H9 (cell line): ENCODE data around the gene TRIM65. TPM values are rescaled to one million over a fixed set of nuclear protein-coding genes. Genes with fewer than 3 reads are reported as not detected.

ENCODE experiments used
- DNase-seq: peaks from one replicate; pipeline ENCODE4 v3.0.0-alpha.2; 2017
- H2AFZ ChIP-seq: one replicate; pipeline ENCODE4 v1.6.1; 2013; ENCODE audit warnings: mild to moderate bottlenecking, low read length, control low read depth, moderate library complexity
- H2AK5ac ChIP-seq: 2 replicates; pipeline ENCODE4 v1.6.1; 2013; ENCODE audit warnings: low read length, control low read depth, mixed read lengths; ENCODE audit not compliant: insufficient read length
- H2BK120ac ChIP-seq: one replicate; pipeline ENCODE4 v1.6.1; 2013; ENCODE audit warnings: low read depth, mild to moderate bottlenecking, low read length, control low read depth, inconsistent platforms; ENCODE audit not compliant: poor library complexity, severe bottlenecking
- H2BK12ac ChIP-seq: 2 replicates; pipeline ENCODE4 v1.6.1; 2013; ENCODE audit warnings: low read length, control low read depth, mixed read lengths, low read depth; ENCODE audit not compliant: insufficient read length
- H2BK15ac ChIP-seq: 2 replicates; pipeline ENCODE4 v1.6.1; 2013; ENCODE audit warnings: low read depth, low read length, control low read depth
- H2BK20ac ChIP-seq: one replicate; pipeline ENCODE4 v1.6.1; 2013; ENCODE audit warnings: low read depth, mild to moderate bottlenecking, low read length, control low read depth, inconsistent platforms; ENCODE audit not compliant: poor library complexity, severe bottlenecking
- H2BK5ac ChIP-seq: 2 replicates; pipeline ENCODE4 v1.6.1; 2013; ENCODE audit warnings: low read length, control low read depth, mixed read lengths; ENCODE audit not compliant: insufficient read length
- H3K14ac ChIP-seq: 2 replicates; pipeline ENCODE4 v1.6.1; 2013; ENCODE audit warnings: low read length, control low read depth; ENCODE audit not compliant: insufficient read depth
- H3K18ac ChIP-seq: 2 replicates; pipeline ENCODE4 v1.6.1; 2013; ENCODE audit warnings: low read depth, mild to moderate bottlenecking, mixed read lengths, low read length, control low read depth; ENCODE audit not compliant: insufficient read length
- H3K23ac ChIP-seq: 2 replicates; pipeline ENCODE4 v1.6.1; 2013; ENCODE audit warnings: low read length, control low read depth, mixed read lengths, low read depth; ENCODE audit not compliant: insufficient read length
- H3K23me2 ChIP-seq: 2 replicates; pipeline ENCODE4 v1.6.1; 2013; ENCODE audit warnings: low read depth, mild to moderate bottlenecking, mixed read lengths, low read length, control low read depth; ENCODE audit not compliant: insufficient read length, poor library complexity, severe bottlenecking
- H3K27ac ChIP-seq: 2 replicates; pipeline ENCODE4 v1.5.1; 2013; ENCODE audit warnings: low read length, control low read depth, mixed read lengths, low read depth; ENCODE audit not compliant: insufficient read length
- H3K27me3 ChIP-seq: 2 replicates; pipeline ENCODE4 v1.6.1; 2013; ENCODE audit warnings: low read length, control low read depth, inconsistent platforms; ENCODE audit not compliant: insufficient read depth
- H3K4ac ChIP-seq: 2 replicates; pipeline ENCODE4 v1.6.1; 2013; ENCODE audit warnings: low read depth, mild to moderate bottlenecking, control low read depth, inconsistent platforms, low read length, moderate library complexity
- H3K4me1 ChIP-seq: 2 replicates; pipeline ENCODE4 v1.6.1; 2013; ENCODE audit warnings: low read length, control low read depth, inconsistent platforms; ENCODE audit not compliant: insufficient read depth
- H3K4me2 ChIP-seq: 2 replicates; pipeline ENCODE4 v1.6.1; 2013; ENCODE audit warnings: low read length, control low read depth, mixed read lengths; ENCODE audit not compliant: insufficient read length, insufficient read depth
- H3K56ac ChIP-seq: 2 replicates; pipeline ENCODE4 v1.6.1; 2013; ENCODE audit warnings: low read depth, mild to moderate bottlenecking, mixed read lengths, low read length, control low read depth; ENCODE audit not compliant: insufficient read length
- H3K79me1 ChIP-seq: 2 replicates; pipeline ENCODE4 v1.6.1; 2013; ENCODE audit warnings: low read depth, mild to moderate bottlenecking, moderate library complexity, low read length, control low read depth, inconsistent platforms; ENCODE audit not compliant: insufficient read depth, poor library complexity, severe bottlenecking
- H3K79me2 ChIP-seq: 2 replicates; pipeline ENCODE4 v1.6.1; 2013; ENCODE audit warnings: low read length, control low read depth, inconsistent platforms; ENCODE audit not compliant: insufficient read depth
- H3K9ac ChIP-seq: 2 replicates; pipeline ENCODE4 v1.6.1; 2013; ENCODE audit warnings: low read length, control low read depth, mixed read lengths; ENCODE audit not compliant: insufficient read length; ENCODE audit errors: extremely low read depth
- H3K9me3 ChIP-seq: one replicate; pipeline ENCODE4 v1.6.1; 2013; ENCODE audit warnings: low read depth, low read length, inconsistent platforms; ENCODE audit not compliant: control insufficient read depth
- H3T11ph ChIP-seq: one replicate; pipeline ENCODE4 v1.6.1; 2013; ENCODE audit warnings: mild to moderate bottlenecking, low read length, control low read depth, inconsistent platforms
- H4K20me1 ChIP-seq: one replicate; pipeline ENCODE4 v1.6.1; 2013; ENCODE audit not compliant: control insufficient read depth, insufficient read length, insufficient read depth
- H4K5ac ChIP-seq: 2 replicates; pipeline ENCODE4 v1.6.1; 2013; ENCODE audit warnings: low read depth, mild to moderate bottlenecking, mixed read lengths, low read length, control low read depth; ENCODE audit not compliant: insufficient read length
- H4K8ac ChIP-seq: replicated peaks from 2 replicates; pipeline ENCODE4 v1.6.1; 2013; ENCODE audit warnings: low read length, control low read depth, mixed read lengths, low read depth; ENCODE audit not compliant: insufficient read length
- H4K91ac ChIP-seq: 2 replicates; pipeline ENCODE4 v1.6.1; 2013; ENCODE audit warnings: low read depth, mild to moderate bottlenecking, moderate library complexity, mixed read lengths, low read length, control low read depth; ENCODE audit not compliant: insufficient read length
- H3K27ac Mint-ChIP-seq, 3 experiments: 2 replicates in 2 of 3; 3 replicates in 1 of 3; pipeline ENCODE4 v1.8.0; 2020 to 2021; ENCODE audit warnings: mixed read lengths in 3 of 3, mild to moderate bottlenecking in 1 of 3, moderate library complexity in 1 of 3
- H3K27me3 Mint-ChIP-seq: 2 replicates; pipeline ENCODE4 v1.8.0; 2021; ENCODE audit warnings: low read depth, mild to moderate bottlenecking, moderate library complexity, mixed read lengths
- H3K36me3 Mint-ChIP-seq, 3 experiments: 2 replicates in 2 of 3; 3 replicates in 1 of 3; pipeline ENCODE4 v1.8.0; 2020 to 2021; ENCODE audit warnings: low read depth in 3 of 3, mixed read lengths in 3 of 3; ENCODE audit not compliant: insufficient read depth in 1 of 3
- H3K4me1 Mint-ChIP-seq, 2 experiments: 2 replicates each; pipeline ENCODE4 v1.8.0; 2020; ENCODE audit warnings: mixed read lengths in 2 of 2
- H3K4me3 Mint-ChIP-seq, 2 experiments: 2 replicates in 1 of 2; 3 replicates in 1 of 2; pipeline ENCODE4 v1.8.0; 2020 to 2021; ENCODE audit warnings: mild to moderate bottlenecking in 2 of 2, mixed read lengths in 2 of 2, moderate library complexity in 1 of 2
- H3K9me3 Mint-ChIP-seq, 2 experiments: 2 replicates in 1 of 2; 3 replicates in 1 of 2; pipeline ENCODE4 v1.8.0; 2020; ENCODE audit warnings: mild to moderate bottlenecking in 2 of 2, mixed read lengths in 2 of 2, moderate library complexity in 1 of 2
- WGBS: extraction: QIAGEN DNeasy Blood & Tissue Kit; methylation state at CpG from one replicate; pipeline ENCODE4 v1.1.7; 2013; ENCODE audit warnings: missing lambda C conversion rate, low lambda C conversion rate, mixed read lengths; ENCODE audit not compliant: insufficient read length; ENCODE audit errors: extremely low coverage; 5-methylcytosine and 5-hydroxymethylcytosine counted together
- total RNA-seq: library from RNA; stranded (reverse); gene quantifications from 2 replicates; pipeline ENCODE4 v1.2.1, GENCODE V29; 2021
- TF ChIP-seq, protein P1 (sequence below): fragments of 200-600 bp; sonication (generic); conservative IDR thresholded peaks from 3 replicates; pipeline ENCODE4 v1.8.0; 2021; ENCODE audit warnings: antibody characterized with exemption, mild to moderate bottlenecking

Gene TRIM65
- total RNA-seq, 1 experiment from 2014 or later: 34.1 TPM

- H3K27ac Mint-ChIP-seq: no peak overlapping the region
- H3K79me1 ChIP-seq: no peaks in the 10 kb centered on the region
- H3K27me3 Mint-ChIP-seq: no peaks in the 10 kb centered on the region
Observed at GRCh38 chr17:75846692-75847613, 49.8 kb downstream of the TRIM65 start.

More at GRCh38 chr17:75846692-75847613, 49.8 kb downstream of the TRIM65 start:
- peaks cover 2% of the 10 kb centered on the region for H4K20me1 ChIP-seq
- H3K4me2 ChIP-seq: no peak overlapping the region
- H3K9ac ChIP-seq: no peak overlapping the region
- Mint-ChIP-seq H3K4me3 (no peak overlapping the region), H3K36me3 (peaks cover 24 to 58% (median 54%) of the 10 kb centered on the region in 3 experiments), H3K4me1 (peaks cover 5 to 20% of the 10 kb centered on the region in 2 experiments; a peak in 3 of 4 replicates), H3K9me3 (no peaks in the 10 kb centered on the region)
- no peak overlapping the region for H3K56ac ChIP-seq
- H3K79me2 ChIP-seq: no peaks in the 10 kb centered on the region
- H3K27me3 ChIP-seq: no peaks in the 10 kb centered on the region
- no peak overlapping the region for H2AK5ac ChIP-seq
- no peak overlapping the region for H3K18ac ChIP-seq
- H3T11ph ChIP-seq: no peak overlapping the region
- H4K5ac ChIP-seq: no peak overlapping the region
- H3K23me2 ChIP-seq: no peaks in the 10 kb centered on the region
- no peak overlapping the region for H2BK20ac ChIP-seq
- H3K23ac ChIP-seq: no peak overlapping the region
- no peaks in the 10 kb centered on the region for H3K4me1 ChIP-seq
- H2AFZ ChIP-seq: no peak overlapping the region
- no peak for DNase-seq
- no peak overlapping the region for H2BK120ac ChIP-seq
- H2BK15ac ChIP-seq: no peak overlapping the region
- no peak overlapping the region for H2BK12ac ChIP-seq
- no peak overlapping the region for H2BK5ac ChIP-seq
- no peak overlapping the region for H3K4ac ChIP-seq
- no peak overlapping the region for H3K14ac ChIP-seq
- TF ChIP-seq, protein P1, sequence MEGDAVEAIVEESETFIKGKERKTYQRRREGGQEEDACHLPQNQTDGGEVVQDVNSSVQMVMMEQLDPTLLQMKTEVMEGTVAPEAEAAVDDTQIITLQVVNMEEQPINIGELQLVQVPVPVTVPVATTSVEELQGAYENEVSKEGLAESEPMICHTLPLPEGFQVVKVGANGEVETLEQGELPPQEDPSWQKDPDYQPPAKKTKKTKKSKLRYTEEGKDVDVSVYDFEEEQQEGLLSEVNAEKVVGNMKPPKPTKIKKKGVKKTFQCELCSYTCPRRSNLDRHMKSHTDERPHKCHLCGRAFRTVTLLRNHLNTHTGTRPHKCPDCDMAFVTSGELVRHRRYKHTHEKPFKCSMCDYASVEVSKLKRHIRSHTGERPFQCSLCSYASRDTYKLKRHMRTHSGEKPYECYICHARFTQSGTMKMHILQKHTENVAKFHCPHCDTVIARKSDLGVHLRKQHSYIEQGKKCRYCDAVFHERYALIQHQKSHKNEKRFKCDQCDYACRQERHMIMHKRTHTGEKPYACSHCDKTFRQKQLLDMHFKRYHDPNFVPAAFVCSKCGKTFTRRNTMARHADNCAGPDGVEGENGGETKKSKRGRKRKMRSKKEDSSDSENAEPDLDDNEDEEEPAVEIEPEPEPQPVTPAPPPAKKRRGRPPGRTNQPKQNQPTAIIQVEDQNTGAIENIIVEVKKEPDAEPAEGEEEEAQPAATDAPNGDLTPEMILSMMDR: no peak
- WGBS: no CpG with 5 or more reads among the region's 34 CpGs
- no peak overlapping the region for H3K27ac ChIP-seq
- no peak overlapping the region for H4K91ac ChIP-seq
- H3K9me3 ChIP-seq: no peaks in the 10 kb centered on the region
- H4K8ac ChIP-seq: no peak overlapping the region
